GM06990 (cell line): ENCODE data around the gene GNA14.

Source experiments
- DNase-seq: peaks from one replicate; pipeline ENCODE4 v3.0.0-alpha.2; 2011; ENCODE audit not compliant: insufficient read length; ENCODE audit errors: extremely low read depth
- H3K27me3 ChIP-seq: replicated peaks from 2 replicates; pipeline ENCODE4 v1.6.0; 2011; ENCODE audit warnings: low read length; ENCODE audit not compliant: control insufficient read depth, insufficient read depth
- H3K36me3 ChIP-seq: 2 replicates; pipeline ENCODE4 v1.5.1; 2011; ENCODE audit warnings: low read length; ENCODE audit not compliant: control insufficient read depth, insufficient read depth
- H3K4me3 ChIP-seq: replicated peaks from 2 replicates; pipeline ENCODE4 v1.5.1; 2011; ENCODE audit warnings: low read depth, mild to moderate bottlenecking, control low read depth, low read length
- CTCF ChIP-seq: IDR thresholded peaks from 2 replicates; pipeline ENCODE4 v1.5.1; 2011; ENCODE audit warnings: low read length, control low read depth, mild to moderate bottlenecking, inconsistent platforms; ENCODE audit not compliant: insufficient read depth, poor library complexity, severe bottlenecking

Gene GNA14

GRCh38 chr9:77561331-77562018 lies 86.6 kb downstream of the GNA14 start:
- no peaks in the 10 kb centered on the region for H3K36me3 ChIP-seq
- H3K27me3 ChIP-seq, result no peaks in the 10 kb centered on the region
- no peak for TF ChIP-seq CTCF
- H3K4me3 ChIP-seq, result no peak overlapping the region
- DNase-seq, result no peak

- Histone ChIP-seq H3K36me3 (no peaks in the 10 kb centered on the region), H3K4me3 (no peak overlapping the region), H3K27me3 (no peaks in the 10 kb centered on the region)
- no peak for DNase-seq
- TF ChIP-seq CTCF, result no peak
These were observed 91.7 kb downstream of the GNA14 start for GRCh38 chr9:77556396-77556795.

- H3K27me3 ChIP-seq, result no peaks in the 10 kb centered on the region
- TF ChIP-seq CTCF, result no peak
- H3K36me3 ChIP-seq, result no peaks in the 10 kb centered on the region
- no peak for DNase-seq
- H3K4me3 ChIP-seq, result no peak overlapping the region
These were observed 93.5 kb downstream of the GNA14 start for GRCh38 chr9:77554586-77555105.

GRCh38 chr9:77547106-77547730 lies 100.9 kb downstream of the GNA14 start:
- H3K27me3 ChIP-seq, result no peaks in the 10 kb centered on the region
- no peak for DNase-seq
- no peak for TF ChIP-seq CTCF
- no peak overlapping the region for H3K4me3 ChIP-seq
- H3K36me3 ChIP-seq, result no peaks in the 10 kb centered on the region

DNA sequence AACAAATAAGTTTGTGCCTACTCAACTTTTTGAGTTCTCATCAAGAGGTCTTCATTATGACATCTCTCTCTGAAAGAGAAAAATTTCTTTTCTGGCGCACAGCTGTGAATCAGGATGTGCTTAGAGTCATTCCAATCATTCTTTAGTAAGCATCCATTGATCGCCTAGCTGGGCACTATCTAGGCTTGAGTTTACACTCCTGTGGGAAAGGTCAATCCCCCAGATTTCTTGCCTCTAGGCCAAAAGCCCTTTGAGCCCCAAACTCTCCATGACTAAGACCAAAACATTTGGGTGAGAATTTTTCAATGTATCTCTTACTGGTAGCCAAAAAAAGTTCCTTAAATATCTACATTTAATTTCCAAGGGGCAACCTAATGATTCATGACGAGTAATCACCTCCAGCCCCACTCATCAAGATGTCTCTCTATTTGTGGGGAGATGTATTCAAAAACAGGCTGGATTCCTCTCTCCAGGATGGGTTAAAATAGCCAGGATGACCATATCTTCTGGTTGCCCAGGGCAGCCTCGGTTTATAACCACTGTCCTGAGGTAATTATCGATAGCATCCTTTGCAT lies 101.7 kb downstream of the GNA14 start:
- H3K4me3 ChIP-seq, result no peak overlapping the region
- no peak for TF ChIP-seq CTCF
- H3K27me3 ChIP-seq, result no peaks in the 10 kb centered on the region
- DNase-seq, result no peak
- H3K36me3 ChIP-seq, result no peaks in the 10 kb centered on the region
